GM12892 (cell line): Measurements from ENCODE around the gene MTUS2.

Experiments used
- DNase-seq: peaks from one replicate; pipeline ENCODE4 v3.0.0; 2011; ENCODE audit not compliant: insufficient read length
- FAIRE-seq: peaks from 2 replicates; lab custom pipeline; 2011; peaks lifted over from hg19 to GRCh38; lab: Jason Lieb, UNC
- POLR2A ChIP-seq: IDR thresholded peaks from 2 replicates; pipeline ENCODE4 v1.6.1; 2011; ENCODE audit warnings: low read depth, low read length, control low read depth
- POLR2AphosphoS5 ChIP-seq: IDR thresholded peaks from 2 replicates; pipeline ENCODE4 v1.6.1; 2011; ENCODE audit warnings: low read depth, low read length, control low read depth
- TAF1 ChIP-seq: IDR thresholded peaks from 2 replicates; pipeline ENCODE4 v1.6.1; 2011; ENCODE audit warnings: low read depth, mild to moderate bottlenecking, control low read depth, low read length, borderline replicate concordance

Gene MTUS2

GRCh38 chr13:29101409-29101808 is 281.3 kb downstream of the MTUS2 start:
- DNase-seq, result no peak
- no peak for FAIRE-seq
- no peak for TF ChIP-seq TAF1
- TF ChIP-seq POLR2AphosphoS5, result no peak
- TF ChIP-seq POLR2A, result no peak

- no peak for FAIRE-seq
- DNase-seq, result no peak
- no peak for TF ChIP-seq POLR2A
- TF ChIP-seq TAF1, result no peak
- TF ChIP-seq POLR2AphosphoS5, result no peak
These were observed 281.8 kb downstream of the MTUS2 start for GRCh38 chr13:29101905-29102304.

DNA sequence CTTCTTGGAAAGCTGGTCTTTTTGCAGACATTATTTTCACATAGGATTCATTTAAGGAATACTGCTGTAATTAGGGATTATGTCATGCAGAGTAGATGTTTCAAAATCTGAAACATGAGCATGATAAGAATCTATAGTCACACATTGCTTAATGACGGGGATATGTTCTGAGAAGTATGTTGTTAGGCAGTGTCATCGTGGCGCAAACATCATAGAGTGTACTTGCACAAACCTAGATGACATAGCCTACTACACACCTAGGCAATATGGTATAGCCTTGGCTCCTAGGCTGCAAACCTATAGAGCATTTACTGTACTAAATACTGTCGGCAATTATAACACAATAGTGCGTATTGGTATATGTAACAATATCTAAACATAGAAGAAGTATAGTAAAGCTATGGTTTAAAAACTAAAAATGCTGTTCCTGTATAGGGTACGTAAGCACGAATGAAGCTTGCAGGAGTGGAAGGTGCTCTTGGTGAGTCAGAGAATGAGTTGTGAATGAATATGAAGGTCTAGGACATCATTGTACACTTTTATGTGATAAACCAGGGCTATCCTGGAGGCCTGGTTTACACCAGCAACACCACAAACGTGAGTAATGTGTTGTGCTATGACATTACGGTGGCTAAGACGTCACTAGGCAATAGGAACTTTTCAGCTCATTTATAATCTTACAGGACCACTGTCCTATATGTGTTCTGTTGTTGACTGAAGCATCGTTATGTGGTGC is 283.1 kb downstream of the MTUS2 start:
- no peak for DNase-seq
- TF ChIP-seq POLR2A (no peak), POLR2AphosphoS5 (no peak), TAF1 (no peak)
- FAIRE-seq, result no peak

DNA sequence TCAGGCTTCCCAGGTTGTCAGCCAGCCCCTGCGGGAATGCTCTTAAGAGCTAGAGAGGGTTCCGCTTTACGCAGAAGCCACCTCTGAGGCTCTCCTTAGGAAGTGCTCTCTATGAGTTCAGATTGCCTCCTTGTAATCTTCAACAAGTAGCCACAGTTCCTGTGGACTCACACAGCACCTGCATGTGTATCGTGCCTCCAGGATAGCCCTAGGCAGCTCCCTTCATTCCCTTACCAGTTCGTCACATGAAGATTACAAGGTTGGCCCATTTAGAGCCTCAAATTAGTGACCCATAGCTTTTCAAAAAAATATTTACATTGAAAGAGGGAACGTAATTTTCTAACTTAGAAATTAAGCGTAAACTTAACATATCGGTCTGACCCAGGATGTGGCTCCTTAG is 284.3 kb downstream of the MTUS2 start:
- DNase-seq (no peak), FAIRE-seq (no peak)
- TF ChIP-seq POLR2AphosphoS5, result no peak
- TF ChIP-seq TAF1, result no peak
- no peak for TF ChIP-seq POLR2A

DNA sequence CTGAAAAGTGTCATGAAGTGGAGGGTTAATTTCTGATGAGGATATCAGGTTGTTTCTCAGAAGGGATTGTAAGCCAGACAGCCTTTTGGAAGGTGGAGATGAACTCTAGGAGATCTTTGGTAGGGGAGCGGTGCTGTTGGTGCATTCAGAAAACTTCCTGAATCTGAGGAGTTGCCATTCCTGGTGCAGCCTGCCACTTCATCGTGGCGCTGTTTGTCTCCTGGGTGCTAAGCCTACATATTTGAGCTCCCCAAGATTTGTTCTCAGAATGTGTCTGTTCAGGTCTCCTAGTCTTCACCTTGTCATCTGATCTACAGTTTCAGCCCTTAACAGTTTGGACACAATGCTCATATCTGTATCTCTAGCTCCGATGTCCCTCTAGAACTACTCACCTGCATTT is 285.6 kb downstream of the MTUS2 start:
- TF ChIP-seq POLR2AphosphoS5, result no peak
- DNase-seq (no peak), FAIRE-seq (no peak)

- no peak for DNase-seq
- FAIRE-seq, result no peak
- TF ChIP-seq TAF1, result no peak
- TF ChIP-seq POLR2AphosphoS5, result no peak
These were observed 286.5 kb downstream of the MTUS2 start for GRCh38 chr13:29106651-29107050.

GRCh38 chr13:29108068-29108786 is 288.1 kb downstream of the MTUS2 start:
- no peak for FAIRE-seq
- DNase-seq, result no peak
- TF ChIP-seq TAF1 (no peak), POLR2AphosphoS5 (no peak), POLR2A (no peak)

DNA sequence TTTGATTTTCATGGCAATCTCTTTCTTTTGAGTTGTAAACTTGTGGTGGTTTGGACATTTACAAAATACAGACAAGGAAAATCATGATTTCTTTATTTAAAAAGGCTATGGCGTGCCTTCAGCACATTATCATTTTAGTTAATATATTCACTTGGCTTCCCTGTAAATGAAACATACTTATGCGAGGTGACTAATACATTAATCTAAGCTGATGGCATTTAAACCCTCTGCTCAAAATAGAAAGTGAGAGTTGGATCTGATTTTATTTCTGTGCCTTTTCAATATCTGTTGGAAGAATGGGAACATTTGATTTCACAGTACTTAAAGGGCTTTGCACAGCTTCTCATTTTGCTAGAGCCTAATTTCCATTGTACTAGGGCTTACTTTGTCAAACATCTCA is 289.8 kb downstream of the MTUS2 start:
- TF ChIP-seq POLR2A (no peak), POLR2AphosphoS5 (no peak), TAF1 (no peak)
- DNase-seq (no peak), FAIRE-seq (no peak)

DNA sequence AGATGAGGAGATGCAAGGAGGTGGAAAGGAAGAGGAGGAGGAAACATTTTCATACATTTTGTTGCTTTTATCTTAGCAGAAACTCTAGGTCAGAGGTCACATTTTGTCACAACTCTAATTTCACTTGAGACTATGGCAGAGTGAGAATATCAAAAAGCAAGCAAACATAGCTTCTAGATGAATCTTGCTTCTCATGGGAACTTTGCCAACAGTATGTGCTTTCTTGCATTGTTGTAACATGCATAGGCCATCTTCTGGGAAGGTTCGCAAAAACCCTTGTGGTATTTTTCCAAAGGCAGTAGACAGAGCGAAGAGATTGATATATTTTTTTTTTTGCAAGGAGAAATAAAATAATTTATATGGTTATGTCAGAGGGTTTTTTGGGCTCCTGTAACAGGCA is 291.3 kb downstream of the MTUS2 start:
- DNase-seq (no peak), FAIRE-seq (no peak)
- TF ChIP-seq TAF1 (no peak), POLR2A (no peak), POLR2AphosphoS5 (no peak)

DNA sequence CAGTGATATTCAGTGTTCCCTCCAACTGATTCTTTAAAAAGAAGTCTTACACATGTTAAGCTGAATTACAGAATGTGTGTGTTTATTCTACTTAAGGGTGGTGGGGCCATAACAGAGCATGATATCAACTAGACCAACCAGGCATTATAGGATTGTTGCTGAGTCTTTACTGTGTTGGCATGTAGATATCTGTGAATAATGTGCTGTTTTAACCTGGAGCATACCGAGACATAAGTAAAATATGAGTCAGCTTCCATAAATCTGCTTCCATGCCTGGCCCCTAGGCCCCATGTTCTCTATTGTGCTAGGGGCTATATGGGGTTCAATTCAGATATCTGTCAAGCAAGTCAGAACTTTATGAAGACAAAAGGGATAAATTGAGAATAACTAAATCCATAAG is 295.7 kb downstream of the MTUS2 start:
- no peak for TF ChIP-seq TAF1
- TF ChIP-seq POLR2AphosphoS5, result no peak
- TF ChIP-seq POLR2A, result no peak
- no peak for FAIRE-seq
- no peak for DNase-seq

DNA sequence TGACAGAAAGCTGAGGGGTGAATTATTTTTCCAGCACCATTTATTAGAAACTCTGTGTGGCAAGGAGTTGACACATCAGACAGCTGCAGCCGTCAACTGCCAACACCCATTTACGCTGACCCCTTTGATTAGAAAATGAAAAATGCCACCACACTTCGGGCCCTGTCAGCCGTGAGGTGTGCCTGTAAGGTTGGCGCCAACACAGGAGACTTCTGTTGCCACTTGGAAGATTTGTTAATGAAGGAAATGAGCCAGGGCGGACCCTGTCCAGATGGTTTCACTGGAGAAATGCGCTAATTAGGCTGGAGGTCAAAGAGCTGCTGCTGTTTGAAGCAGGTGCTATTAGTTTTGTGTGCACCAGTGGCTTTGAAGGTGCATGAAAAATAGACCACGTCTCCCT is 297.5 kb downstream of the MTUS2 start:
- TF ChIP-seq POLR2A, result no peak
- TF ChIP-seq TAF1, result no peak
- TF ChIP-seq POLR2AphosphoS5, result no peak
- DNase-seq, result no peak
- FAIRE-seq, result no peak

- DNase-seq (no peak), FAIRE-seq (no peak)
- TF ChIP-seq POLR2AphosphoS5, result no peak
- no peak for TF ChIP-seq TAF1
- TF ChIP-seq POLR2A, result no peak
These were observed 298.3 kb downstream of the MTUS2 start for GRCh38 chr13:29118471-29118870.
